G401.6 (cell line): ENCODE data around the gene REEP1.

ENCODE experiments used
- FAIRE-seq: peaks from 2 replicates; lab custom pipeline; 2012; peaks lifted over from hg19 to GRCh38; lab: Jason Lieb, UNC

Gene REEP1

GRCh38 chr2:86337244-86337835 is at the start of gene REEP1:
REEP1 (minus strand) TSS chr2:86337626; CDS start chr2:86337510, 116 bp downstream.
- no peak for FAIRE-seq

- FAIRE-seq: no peak
Observed at GRCh38 chr2:86383844-86384243, 46.4 kb upstream of the REEP1 start.

DNA sequence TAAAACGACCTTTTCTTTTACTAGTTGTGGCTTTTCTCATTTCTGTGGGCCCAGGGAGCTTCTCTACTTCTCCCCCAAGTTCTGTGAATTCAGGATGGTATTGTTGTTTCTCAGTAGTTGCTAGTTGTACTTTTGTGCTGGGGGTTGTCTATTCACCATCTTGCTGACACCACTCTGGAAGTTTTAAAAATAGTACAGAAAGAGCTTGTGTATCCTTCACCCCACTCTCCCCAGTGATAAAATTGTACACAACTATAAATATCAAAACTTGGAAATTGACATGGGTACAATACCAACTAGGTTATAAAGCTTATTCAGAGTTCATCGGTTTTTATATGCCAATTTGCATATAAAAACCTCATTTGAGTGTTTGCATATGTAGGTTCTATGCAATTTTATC is 45.3 kb upstream of the REEP1 start:
- FAIRE-seq: no peak

DNA sequence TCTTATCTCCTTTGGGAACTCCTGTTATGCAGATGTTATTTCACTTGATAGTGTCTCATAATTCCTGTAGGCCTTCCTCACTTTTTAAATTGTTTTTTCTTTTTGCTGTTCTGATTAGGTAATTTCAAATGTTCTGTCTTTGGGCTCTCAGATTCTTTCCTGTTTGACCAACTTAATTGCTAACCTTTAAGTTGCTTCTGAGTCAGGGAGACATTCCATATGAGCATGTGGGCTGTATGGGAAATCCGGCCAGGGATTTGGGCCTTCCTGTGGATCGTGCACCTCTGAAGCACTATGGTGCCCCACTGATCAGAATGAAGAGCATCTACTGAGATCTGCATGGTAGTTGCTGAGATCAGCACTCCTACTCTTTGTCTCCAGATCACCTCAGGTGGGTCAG is 44.7 kb upstream of the REEP1 start:
- FAIRE-seq: no peak

- FAIRE-seq: no peak
Observed at GRCh38 chr2:86378469-86378868, 41.0 kb upstream of the REEP1 start.

- FAIRE-seq: no peak
Observed at GRCh38 chr2:86375623-86376022, 38.2 kb upstream of the REEP1 start.

- FAIRE-seq: no peak
Observed at GRCh38 chr2:86372641-86373502, 35.4 kb upstream of the REEP1 start.

DNA sequence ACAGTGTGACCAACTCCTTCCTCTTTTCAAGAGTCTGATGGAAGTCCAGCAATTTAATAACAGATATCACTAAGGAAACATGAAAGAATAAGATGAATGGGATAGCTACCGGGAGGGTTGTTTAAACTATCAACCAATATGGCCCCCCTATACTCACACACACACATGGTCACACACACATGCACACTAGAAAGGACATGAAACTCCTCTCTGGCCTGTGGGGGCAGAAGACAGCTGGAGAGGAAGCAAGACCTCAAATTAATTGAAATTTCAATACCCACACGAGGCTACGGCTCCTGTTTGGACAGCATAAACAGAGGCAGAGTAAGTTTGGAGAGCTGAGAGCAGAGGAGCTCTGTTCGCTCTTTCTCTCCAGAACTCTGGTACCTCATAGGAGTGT is 34.7 kb upstream of the REEP1 start:
- FAIRE-seq: no peak

DNA sequence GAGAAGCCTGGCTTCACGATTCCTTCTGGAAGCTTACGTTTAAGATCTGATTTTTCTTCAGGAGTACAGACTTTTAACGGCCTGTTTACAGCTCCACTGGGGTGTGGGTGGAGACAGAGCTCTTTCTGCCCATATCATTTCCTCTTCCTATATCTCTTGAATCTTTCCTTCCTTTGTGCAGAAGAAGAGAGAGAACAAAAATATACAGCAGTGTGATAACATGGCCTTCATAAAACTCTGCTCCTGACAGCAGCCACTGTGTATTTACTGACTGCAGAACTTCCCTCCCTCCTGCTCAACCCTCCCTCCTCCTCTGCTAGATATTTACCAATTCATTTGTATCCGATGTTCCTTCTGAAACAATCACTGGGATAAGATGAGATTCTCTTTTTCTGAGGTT is 34.1 kb upstream of the REEP1 start:
- FAIRE-seq: no peak

GRCh38 chr2:86370579-86370978 is 33.2 kb upstream of the REEP1 start:
- no peak for FAIRE-seq

DNA sequence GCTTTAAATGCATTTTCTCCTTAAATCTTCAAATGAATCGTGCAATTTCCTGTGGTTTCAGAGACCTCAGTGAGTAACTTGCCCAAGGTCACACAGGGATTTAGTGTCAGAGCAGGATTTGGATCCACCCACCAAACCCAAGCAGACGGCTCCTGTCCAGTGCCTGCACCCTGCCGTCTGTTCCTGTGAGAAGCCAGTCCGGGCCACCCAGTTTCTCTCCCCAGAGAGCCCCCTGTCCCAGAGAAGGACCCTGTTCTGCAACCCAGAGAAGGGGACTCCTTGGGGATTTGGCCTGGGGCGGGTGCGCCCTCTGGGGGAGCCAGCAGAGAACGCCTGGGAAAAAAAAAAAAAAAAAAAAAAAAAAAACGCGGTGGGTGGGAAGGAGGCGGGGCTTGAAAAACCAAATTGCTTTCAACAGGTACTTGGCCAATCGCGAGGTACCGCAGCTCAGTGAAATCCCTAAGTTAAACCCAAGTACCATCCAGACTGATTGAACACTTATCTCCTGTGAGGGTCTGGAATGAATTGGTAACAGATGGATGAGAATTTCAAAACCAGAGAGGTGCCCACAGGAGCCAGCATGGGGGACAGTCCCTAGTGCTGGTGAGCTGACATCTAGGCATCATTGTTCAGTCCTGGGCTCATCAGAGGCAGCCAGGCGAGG is 30.9 kb upstream of the REEP1 start:
- FAIRE-seq: no peak

- no peak for FAIRE-seq
Observed at GRCh38 chr2:86367499-86367777, 30.0 kb upstream of the REEP1 start.

- FAIRE-seq: no peak
Observed at GRCh38 chr2:86366651-86367498, 29.4 kb upstream of the REEP1 start.

GRCh38 chr2:86364894-86365293 is 27.5 kb upstream of the REEP1 start:
- FAIRE-seq: no peak

DNA sequence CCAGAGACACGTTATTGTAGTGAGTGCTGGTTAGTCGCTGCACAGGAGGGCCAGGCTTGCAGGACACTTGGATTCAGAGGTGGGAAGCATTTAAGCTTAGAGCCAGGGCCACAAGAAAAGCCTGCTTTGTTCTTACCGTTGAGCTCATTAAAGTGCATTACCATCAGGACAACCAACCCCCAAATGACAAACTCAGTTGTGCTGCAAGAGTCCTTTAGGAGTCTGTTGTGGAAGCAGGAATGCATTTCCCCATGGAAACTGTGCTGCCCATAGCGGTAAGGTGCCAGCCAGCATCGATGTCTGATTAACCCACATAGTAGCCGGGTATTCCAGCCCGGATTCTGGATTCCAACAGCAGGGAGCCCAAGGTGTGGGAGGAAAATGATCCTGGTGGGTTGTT is 23.4 kb upstream of the REEP1 start:
- no peak for FAIRE-seq

DNA sequence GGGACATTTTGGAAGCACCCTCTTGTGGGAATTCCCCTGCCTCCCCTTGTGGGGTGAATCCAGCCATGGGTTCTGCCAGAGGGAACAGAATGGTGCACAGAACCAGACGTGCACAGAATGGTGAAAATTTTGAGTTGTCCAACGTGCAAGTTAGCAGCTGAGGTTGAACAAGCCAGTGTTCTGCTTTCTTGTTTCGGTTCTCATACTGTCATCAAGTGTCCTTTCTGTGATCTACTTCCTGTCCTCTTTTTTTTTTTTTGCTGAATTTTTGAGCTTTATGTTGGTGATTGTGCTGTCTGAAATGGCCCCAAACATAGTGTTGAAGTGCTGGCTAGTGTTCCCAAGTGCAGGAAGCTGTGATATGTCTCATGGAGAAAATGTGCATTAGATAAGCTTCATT is 21.5 kb upstream of the REEP1 start:
- FAIRE-seq: no peak

GRCh38 chr2:86357392-86357963 is 20.1 kb upstream of the REEP1 start:
- FAIRE-seq: no peak

DNA sequence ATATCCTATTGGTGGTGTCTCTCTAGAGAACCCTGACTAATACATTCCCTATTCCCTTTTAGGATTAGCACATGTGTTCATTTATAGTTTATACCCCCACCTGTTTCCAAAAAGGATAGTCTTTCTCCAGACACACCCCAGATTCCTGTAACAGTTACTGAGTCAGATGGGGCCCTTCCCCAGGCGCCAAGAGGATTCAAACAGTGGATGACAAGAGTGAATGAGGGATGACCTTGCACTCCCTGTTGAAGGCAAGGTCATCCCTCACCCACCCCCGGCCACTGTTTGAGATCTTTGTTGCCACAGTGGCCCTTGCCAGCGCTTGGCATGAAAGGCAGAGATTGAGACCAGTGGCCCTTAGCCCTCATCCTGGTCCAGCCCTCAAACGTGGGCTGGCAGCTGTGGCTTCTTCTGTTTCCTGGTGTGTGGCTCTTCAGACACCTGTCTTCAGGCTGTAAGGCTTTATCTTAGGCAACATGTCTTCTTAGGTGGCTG is 15.3 kb upstream of the REEP1 start:
- no peak for FAIRE-seq

DNA sequence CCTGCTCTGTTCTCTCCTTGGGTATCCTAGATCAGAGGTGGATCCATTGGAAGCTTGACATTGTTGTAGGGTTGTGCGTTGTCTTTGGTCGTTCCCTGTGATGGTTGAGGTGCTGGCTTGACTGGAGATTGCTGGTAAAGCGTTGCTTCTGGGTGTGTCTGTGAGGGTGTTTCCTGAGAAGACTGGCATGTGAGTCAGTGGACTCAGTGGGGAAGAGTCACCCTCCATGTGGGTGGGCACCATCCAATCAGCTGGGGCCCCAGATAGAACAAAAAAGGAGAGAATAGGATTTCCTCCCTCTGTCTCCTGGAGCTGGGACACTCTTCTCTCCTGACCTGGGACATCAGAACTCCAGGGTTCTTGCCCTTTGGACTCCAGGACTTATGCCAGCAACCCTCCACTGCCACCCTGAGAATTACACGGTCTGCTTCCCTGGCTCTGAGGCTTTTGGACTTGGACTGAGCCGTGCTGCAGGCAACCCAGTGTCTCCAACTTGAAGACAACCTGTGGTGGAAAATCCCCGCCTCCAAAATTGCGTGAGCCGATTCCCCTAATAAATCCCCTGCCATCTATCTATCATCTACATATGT is 14.8 kb upstream of the REEP1 start:
- FAIRE-seq: no peak

GRCh38 chr2:86350751-86351150 is 13.3 kb upstream of the REEP1 start:
- no peak for FAIRE-seq

DNA sequence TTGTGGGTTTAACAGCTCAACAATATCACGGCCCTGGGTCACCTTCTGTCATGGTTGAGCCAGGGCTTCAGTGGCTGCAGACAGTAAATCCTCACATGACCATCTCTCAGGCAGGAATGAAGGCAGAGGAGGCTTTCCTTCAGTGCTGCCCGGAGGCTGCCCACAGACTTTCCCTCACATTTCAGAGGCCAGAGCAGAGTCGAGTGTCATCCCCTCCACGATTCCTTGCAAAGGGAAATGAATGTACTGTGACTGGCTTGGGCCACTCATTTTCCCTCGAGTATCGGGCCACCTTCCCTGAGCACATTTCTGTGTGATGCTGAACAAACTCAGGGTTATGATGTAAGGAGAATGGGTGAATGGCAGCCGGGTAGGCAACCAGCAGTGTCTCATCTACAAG is 10.0 kb upstream of the REEP1 start:
- FAIRE-seq: no peak
